Measurements from ENCODE around the gene PCTP.

The PCTP gene

GRCh38 chr17:55757659-55758058 is 6.8 kb downstream of the PCTP start:
- no peak for DNase-seq (ENCODE audit: low read depth)

- no peak for DNase-seq (ENCODE audit: low read depth)
These were observed 7.3 kb downstream of the PCTP start for GRCh38 chr17:55758171-55758570.

GRCh38 chr17:55760643-55761355 is 9.9 kb downstream of the PCTP start:
- no peak for DNase-seq (ENCODE audit: low read depth)

GRCh38 chr17:55762086-55762858 is 11.4 kb downstream of the PCTP start:
- no peak for DNase-seq (ENCODE audit: low read depth)

GRCh38 chr17:55763856-55764255 is 13.0 kb downstream of the PCTP start:
- no peak for DNase-seq (ENCODE audit: low read depth)

- no peak for DNase-seq (ENCODE audit: low read depth)
These were observed 13.8 kb downstream of the PCTP start for GRCh38 chr17:55764610-55765009.

GRCh38 chr17:55765472-55765871 is 14.6 kb downstream of the PCTP start:
- no peak for DNase-seq (ENCODE audit: low read depth)

GRCh38 chr17:55768936-55769624 is 18.2 kb downstream of the PCTP start:
- DNase-seq (ENCODE audit: low read depth) = no peak

- no peak for DNase-seq (ENCODE audit: low read depth)
These were observed 18.8 kb downstream of the PCTP start for GRCh38 chr17:55769625-55770000.

- no peak for DNase-seq (ENCODE audit: low read depth)
These were observed 19.5 kb downstream of the PCTP start for GRCh38 chr17:55770196-55770870.

- DNase-seq (ENCODE audit: low read depth) = no peak
These were observed 21.2 kb downstream of the PCTP start for GRCh38 chr17:55772086-55772485.

GRCh38 chr17:55773671-55774070 is 22.8 kb downstream of the PCTP start:
- no peak for DNase-seq (ENCODE audit: low read depth)

- no peak for DNase-seq (ENCODE audit: low read depth)
These were observed 24.0 kb downstream of the PCTP start for GRCh38 chr17:55774846-55775271.

GRCh38 chr17:55776271-55776670 is 25.4 kb downstream of the PCTP start:
- no peak for DNase-seq (ENCODE audit: low read depth)

- DNase-seq (ENCODE audit: low read depth) = no peak
These were observed 26.7 kb downstream of the PCTP start for GRCh38 chr17:55777471-55777971.

GRCh38 chr17:55778389-55779118 is 27.7 kb downstream of the PCTP start:
- DNase-seq (ENCODE audit: low read depth) = no peak

- no peak for DNase-seq (ENCODE audit: low read depth)
These were observed 32.9 kb downstream of the PCTP start for GRCh38 chr17:55783684-55784245.

- no peak for DNase-seq (ENCODE audit: low read depth)
These were observed 33.8 kb downstream of the PCTP start for GRCh38 chr17:55784666-55785065.

GRCh38 chr17:55785181-55785580 is 34.3 kb downstream of the PCTP start:
- DNase-seq (ENCODE audit: low read depth) = no peak

- DNase-seq (ENCODE audit: low read depth) = no peak
These were observed 42.4 kb downstream of the PCTP start for GRCh38 chr17:55793272-55793671.

All from stimulated activated CD8-positive, alpha-beta memory T cell treated with anti-CD3 and anti-CD28 coated beads, Interleukin-12 subunit alpha, Interleukin-12 subunit beta, amount 100 ng/mL, for 1 hour (primary cell).